Activated T-cell treated with anti-CD3 and anti-CD28 coated beads for 48 hours (primary cell): ENCODE data around the gene CEP112.
A peak's percentile ranks its signal among the peaks of the same experiment; 100 is the strongest.

Experiments used
- DNase-seq: peaks from one replicate; pipeline ENCODE4 v3.0.0-alpha.2; 2020; ENCODE audit warnings: low read depth

CEP112 gene

DNA sequence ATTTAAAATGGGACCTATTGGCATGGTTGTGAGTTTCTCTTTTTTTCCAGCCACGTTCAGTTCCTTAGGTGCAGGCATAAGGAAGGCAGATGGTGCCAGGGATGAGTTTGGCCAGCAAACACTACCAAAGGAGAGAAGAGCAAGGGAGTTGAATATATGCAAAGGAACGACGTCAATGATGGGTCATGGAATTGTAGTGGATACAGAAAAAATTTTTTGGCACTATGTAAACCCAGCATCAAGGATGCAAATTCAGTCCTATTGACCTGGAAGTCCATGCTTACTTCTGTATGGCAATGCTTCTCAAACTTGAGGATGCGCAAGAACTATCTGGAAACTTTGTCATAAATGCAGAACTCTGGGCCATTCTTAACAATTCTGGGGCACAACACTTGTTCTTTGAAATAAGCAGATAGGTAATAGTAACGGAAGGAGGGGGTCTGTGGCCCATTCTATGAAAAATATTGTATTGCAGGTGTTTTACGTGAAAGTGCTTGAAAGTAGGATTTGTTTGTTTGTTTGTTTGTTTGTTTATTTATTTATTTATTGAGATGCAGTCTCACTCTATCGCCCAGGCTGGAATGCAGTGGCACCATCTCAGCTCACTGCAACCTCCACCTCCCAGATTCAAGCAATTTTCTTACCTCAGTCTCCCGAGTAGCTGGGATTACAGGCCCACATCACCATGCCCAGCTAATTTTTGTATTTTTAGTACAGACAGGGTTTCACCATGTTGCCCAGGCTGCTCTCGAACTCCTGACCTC, 19.3 kb upstream of the CEP112 start:
- DNase-seq: no peak

DNA sequence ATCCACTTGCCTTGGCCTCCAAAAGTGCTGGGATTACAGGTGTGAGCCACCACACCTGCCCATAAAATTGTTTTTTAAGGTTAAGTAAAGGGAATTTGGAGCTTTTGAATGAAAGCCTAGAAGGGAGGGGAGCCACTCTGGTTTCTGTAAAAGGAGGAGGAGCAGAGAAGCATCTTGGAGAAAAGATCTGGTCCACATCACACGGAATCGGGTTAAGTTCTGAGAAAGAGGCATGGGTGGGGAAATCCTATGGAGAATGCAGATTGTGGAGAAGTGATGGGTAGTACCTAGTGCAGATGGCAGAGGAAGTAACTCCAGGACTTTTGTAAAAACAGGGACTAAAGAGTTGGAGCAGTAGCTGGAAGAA, 18.3 kb upstream of the CEP112 start:
- DNase-seq: no peak

DNA sequence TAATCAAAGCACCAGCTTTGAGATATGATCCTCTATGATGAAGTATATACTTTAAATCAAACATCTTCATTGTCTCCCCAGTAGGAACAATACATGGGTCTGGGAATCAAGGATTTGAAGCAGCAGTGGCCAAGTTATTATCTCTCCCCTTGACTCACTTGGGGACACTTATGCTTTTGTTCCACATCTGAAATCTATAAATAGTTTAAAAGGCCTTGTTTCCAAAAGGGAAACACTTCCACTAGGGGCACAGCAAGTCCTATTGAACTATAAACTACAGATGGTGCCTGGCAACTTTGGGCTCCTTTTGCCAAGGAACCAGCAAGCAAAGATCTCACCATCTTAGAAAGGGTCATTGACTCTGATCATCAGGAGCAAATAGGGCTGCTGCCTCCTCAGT, 16.0 kb upstream of the CEP112 start:
- no peak for DNase-seq

DNA sequence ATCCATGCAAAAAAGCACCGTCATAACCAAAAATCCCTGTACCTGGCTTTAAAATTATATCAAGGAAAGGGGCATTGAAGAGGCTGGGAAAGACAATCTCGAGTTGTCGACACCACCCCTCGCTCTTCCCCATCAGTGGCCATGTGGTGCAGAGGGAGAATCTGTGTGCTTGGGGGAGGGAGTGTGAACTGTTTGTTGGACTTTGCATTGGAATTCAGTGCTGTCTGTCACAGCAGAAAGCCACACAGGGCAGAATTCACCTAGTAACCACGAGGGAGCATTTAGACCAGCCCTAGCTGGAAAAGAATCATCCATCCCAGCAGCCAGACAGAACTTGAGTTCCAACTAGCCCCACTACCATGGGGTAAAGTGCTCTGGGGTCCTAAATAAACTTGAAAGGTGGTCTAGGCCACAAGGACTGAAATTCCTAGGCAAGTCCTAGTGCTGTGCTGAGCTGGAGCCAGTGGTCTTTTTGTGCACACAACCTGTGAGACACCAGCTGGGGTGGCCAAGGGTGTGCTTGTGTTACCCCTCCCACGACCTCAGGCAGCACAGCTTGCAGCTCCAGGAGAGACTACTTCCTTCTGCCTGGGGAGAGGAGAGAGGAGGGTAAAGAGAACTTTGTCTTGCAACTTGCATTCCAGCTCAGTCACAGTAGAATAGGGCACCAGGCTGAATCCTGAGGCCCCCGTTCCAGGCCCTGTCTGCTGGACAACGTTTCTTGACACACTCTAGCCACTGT, 11.5 kb upstream of the CEP112 start:
- no peak for DNase-seq

DNA sequence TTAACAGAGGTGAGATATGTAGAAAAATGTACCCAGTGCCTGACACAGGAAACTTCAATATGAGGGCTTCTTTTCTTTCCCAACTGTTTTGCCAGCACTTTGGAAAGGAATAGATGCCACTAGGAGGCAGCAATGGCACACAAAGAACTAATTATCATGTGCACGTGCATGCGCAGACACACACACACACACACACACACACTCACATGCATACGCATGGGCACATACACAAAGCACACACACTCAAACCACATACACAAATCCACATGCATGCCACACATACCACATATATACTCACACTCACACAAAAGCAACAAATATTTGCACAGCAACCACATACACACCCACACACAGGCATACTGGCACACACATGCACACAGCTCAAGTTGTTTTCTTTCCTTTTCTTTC, 8.8 kb upstream of the CEP112 start:
- DNase-seq: peak; percentile 25

DNA sequence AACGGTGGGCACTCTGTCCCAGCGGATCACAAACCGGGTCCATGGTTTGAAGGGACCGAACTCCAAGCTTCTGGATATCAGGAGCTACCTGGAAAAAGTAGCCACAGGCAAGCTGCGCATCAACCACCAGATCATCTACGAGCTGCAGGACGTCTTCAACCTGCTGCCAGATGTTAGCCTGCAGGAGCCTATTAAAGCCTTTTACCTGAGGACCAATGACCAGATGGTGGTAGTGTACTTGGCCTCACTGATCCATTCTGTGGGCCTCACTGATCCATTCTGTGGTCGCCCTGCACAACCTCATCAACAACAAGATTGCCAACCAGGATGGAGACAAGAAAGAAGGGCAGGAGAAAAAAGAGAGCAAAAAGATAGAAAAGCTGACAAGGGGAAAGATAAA, 6.3 kb upstream of the CEP112 start:
- DNase-seq: no peak

DNA sequence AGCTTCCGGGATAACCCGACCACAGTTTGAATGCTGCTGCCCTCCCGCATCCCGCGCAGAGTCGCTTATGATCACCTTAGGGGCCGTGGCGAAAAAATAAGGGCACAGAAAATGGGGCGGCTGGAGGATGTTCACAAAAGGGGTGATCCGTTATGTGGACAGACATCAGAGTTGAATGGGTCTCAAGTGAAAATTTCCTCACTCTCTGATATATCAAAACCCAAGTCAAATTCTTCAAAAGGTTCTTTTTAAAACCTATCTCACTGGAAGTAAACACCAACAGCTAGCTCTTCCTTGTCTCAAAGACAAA, 400 bp upstream of the CEP112 start:
- DNase-seq: no peak

DNA sequence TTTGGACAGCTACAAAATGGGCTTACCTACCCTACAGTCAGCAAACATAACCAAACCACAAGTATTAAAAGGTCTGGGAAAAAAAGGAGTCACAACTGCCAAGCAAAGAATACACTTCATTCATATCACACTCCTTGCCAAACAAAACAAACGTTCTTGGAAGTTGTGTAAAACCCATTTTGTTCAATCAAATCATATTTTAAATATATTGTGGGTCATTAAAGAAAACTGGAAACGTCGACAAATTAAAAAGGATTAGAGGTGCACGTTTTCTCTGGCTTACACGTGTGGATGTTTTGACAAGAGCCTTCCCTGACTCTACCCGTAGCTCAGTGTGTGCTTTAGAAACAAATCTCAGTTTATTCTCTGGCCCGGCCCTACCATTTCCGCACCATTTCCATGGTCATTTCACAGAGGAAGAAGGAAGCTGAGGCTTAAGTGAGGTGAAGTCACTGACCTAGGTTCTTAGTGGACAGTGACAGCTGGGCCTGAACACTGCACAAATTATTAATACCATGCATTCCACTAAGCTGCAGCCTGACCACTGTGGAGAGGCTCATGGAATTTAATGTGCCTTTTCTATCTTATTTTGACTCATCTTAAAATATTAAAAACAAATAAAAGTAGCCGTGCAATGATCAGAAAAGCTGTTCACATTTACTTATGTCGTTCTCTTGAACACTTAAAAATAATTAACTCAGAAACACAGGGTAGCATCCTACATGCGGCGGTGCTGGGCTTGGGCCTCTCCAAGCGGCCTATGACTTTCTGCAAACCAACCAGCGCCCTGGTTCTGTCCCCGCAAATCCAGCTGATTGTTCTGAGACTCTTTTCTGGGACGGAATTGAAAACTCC, 968 bp downstream of the CEP112 start:
- DNase-seq: no peak

DNA sequence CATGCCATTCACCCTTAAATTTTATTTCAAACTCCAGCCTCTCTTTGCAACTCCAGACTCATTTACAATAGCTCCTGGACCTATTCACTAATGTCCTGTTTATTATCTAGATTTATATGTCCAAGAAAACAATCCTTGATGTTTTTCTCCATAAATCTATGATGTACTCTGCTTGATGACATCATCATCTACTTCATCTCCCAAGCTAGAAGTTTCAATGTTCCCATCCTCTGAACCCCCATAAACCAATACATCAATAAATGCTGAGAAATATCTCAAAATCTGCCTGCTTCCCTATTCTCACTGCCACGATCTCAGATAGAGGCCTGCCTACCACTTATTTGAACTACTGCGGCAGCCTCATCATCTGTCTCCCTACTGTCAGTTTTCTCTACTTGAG, 4.2 kb downstream of the CEP112 start:
- no peak for DNase-seq

DNA sequence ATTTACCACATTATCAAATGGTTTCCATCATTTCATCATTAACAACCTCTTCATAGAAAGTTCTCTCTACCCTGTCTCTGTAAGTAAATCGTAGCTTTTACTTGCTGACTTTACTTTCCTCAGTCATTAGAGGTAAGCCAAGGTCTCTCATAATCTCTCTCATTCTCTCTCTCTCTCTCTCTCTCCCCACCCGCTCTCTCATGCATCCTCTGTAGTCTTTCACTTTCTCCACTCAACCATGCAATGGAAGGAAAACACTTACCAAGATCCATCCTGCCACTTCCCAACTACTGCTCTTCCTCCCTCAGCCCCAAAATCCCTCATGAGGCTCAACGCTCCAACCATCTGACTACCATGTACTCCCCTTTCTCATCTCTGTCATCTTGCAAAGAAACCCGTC, 6.1 kb downstream of the CEP112 start:
- DNase-seq: no peak

DNA sequence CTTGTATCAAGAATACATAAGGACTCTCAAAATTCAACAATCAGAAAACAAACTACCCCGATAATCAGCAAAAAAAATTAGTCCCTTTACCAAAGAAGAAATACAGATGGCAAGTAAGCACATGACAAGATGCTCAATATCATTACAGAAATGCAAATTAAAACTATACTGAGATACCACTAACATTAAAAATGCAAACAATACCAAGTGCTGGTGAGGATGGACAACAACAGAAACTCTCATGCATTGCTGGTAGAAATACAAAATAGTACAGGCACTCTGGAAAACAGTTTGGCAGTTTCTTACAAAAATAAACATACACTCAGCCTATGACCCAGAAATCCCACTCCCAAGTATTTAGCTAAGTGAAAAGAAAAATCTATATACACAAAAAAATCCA, 7.5 kb downstream of the CEP112 start:
- no peak for DNase-seq

DNA sequence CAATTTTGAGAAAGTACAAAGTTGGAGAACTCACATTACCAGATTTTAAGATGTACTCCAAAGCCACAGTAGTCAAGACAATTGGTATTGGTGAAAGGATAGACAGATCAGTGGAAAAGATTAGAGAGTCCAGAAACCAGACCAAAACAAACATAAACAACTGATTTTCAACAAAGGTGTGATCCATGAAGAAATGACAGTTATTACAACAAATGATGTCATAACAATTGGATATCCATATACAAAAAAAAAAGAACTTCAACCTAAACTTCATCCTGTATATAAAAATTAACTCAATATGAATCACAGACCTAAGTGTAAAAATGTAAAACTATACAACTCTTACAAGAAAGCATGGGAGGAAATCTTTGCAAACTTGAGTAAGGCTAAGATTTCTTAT, 8.4 kb downstream of the CEP112 start:
- no peak for DNase-seq

DNA sequence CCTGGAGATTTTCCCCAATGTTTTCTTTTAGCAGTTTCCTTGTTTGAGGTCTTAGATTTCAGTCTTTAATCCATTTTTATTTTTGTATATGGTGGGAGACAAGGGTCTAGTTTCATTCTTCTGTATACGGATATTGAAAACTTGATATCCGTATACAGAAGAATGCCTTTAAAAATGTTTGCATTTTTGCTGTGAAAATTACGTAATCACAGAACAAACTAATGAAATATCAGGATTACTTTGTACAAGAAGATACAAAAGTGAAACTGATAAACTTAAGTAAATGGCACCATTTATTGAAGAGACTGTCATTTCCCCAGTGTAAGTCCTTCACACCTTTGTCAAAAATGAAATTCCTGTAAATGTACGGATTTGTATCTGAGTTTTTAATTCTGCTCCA, 13.3 kb downstream of the CEP112 start:
- no peak for DNase-seq

DNA sequence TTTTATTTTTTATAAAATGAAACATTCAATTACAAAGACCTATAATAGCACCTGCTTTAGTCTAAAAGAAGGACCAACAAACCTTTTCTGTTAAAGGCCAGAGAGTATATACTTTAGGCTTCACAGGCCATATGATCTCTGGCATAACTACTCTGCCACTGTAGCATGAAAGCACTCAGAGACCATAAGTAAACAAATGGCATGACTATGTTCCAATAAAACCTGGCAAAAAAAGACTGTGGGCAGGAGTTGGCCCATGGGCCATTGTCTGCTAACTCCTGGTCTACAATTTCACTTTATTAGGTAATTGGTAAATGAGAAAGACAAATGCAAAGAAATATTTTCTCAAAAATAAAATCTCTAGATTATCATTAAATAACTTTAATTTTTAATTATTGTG, 14.9 kb downstream of the CEP112 start:
- no peak for DNase-seq

DNA sequence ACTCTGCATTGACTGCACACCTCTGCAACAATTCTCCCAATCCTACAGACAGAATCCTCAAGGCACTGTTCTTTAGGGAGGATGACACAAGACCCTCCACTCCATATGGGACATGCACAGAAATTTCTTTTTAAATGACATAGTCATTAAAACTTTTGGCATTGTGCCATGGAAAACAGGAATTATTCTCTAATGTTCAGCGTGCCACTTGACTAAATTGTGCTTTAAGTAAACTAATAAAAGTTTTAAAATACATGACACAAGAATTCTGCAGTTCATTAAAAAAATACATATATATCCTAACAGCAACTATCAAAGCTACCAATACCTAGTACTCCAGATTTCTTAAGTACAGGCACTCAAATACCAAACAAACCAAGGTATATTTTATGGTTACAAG, 16.0 kb downstream of the CEP112 start:
- DNase-seq: no peak

DNA sequence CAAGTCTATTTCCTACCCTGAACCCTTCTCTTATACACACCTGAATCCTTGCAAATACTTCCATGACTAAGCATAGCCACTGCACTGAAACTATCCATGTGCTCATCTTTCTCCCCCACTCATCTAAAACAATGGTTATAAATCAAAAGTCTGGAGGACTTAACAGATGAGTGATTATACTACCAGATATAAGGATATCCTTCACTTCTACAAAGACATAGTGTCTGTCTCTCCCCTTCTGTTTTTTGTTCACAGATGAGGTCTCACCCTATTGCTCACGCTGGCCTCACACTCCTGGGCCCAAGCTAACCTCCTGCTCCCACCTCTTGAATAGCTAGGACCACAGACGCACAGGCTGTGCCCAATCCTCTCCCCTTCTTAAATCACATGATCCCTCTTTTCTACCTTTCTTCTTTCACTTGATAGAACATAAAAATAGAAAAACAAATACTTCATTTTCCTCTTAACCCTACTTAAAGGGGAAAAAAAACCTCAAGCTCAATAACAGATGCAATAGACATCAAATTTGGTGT, 19.2 kb downstream of the CEP112 start:
- DNase-seq: no peak

DNA sequence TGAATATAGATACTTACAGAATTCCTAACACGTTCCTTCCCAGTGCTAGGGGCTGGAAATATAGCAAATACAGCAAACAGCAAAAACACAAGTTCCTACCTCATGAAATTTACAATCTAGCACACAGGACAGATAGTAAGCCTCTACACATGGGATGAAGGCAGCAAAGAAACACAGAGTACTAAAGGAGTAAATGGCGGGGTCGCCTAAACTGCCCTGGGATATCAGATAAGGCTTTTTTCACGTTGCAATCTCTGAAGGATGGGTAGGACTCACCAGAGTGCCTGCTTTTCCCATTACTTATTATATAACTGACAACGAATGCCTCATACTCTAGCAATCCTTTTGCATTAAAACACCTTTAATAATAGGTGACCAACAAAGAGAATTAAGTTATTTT, 19.8 kb downstream of the CEP112 start:
- no peak for DNase-seq

DNA sequence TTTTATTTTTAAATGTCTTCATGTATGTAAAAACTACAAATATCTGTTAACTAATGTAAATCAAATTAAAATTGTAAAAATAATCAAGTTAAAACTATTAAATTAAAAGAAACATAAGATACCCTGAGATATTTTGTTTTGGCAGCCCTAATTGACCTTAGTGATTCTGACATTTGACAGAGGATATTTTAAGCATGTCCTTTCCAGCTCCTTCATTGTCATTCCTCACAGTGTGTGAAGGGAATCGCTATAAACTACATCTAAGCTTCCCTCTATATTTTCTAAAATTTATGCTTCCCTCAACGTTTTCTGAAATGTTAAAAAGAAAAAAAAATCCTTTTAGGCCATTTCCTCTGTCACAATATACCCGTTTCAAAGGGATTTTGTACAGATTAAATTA, 20.2 kb downstream of the CEP112 start:
- no peak for DNase-seq

DNA sequence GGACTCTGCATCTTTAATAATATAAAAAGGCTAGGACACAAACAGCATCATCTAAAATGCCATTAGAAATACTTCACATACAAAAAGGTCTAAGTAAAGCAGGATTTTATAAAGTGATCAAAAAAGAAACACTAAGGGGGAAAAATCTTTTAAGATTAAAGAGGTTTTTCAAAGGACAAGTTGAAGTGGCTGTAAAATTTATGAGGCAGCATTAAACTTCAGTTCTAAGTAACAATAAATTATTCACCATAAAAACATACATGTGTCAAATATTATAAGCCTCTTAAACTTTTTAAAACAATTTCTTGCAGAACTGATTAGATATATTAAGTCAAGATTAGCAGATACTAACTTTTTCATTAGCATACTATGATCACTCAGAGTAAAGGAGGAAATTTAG, 20.8 kb downstream of the CEP112 start:
- no peak for DNase-seq

DNA sequence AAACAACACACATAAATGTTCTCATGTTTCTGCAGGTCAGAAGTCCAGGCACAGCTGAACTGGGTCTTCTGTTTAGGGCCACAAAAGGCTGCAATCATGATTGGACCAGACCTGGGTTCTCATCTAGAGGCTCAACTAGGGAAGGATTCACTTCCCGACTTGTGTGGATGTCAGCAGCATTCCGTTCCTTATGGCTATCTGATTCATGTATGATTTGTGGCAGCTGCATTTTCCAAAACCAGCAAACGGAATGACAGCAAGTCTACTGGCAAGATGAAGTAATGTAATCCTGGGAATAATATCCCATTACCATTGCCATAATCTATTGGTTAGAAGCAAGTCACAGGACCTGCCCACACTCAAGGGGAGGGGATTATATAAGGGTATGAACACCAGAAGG, 22.1 kb downstream of the CEP112 start:
- DNase-seq: no peak

DNA sequence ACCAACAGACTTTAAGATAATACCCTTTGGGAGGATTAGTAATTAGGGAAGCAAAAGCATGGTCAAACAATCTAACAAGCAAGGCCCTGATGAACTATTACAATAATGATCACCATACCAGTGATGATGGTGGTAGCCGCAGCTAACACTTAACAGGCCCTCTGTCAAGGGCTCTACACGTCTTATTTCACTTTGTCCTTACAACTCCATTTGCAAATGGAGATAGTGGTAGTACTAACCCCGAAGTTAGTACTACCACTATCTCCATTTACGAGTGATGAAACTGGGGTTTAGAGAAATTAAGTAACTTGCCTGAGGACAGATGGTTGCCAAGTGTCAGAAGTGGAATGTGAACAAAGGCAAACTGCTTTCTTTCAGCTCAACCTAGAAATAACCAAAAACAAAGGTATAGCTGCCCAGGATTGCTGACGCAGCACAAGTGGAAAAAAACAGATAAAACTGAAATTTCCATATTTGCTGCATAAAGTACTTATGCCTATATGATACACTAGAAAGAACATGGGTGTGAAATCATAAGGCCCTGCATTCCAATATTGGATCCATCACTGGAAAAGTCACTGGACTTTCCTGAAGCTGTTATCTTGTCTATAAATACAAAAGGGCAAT, 24.6 kb downstream of the CEP112 start:
- no peak for DNase-seq

DNA sequence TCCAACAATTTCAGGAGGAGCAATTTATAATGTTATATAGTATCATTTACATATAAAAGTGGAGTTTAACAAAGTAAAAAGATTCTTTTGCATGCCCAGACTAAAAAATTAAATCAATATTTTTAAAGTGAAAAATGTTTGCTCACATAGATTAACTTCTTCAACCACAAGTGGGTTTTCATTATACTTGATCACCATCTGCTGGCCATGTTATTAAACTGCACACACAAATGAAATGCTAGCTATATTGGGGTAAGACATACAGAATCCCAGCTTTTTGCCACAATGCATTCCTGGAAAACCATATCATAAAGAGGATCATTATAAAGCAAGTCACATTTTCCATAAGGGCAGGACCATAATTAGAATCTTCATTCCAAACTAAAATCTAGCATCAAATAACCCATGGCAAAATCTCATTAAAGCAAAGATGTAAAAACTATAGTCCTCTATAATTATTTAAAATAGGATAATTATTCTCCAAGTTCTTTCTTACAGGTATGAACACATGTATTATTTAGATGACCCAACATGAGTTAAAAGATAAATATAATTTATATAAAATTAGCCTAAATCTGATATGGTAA, 26.3 kb downstream of the CEP112 start:
- DNase-seq: no peak
